GM23338 (cell line): ENCODE measurements around the gene NPR2. TPM values are rescaled to one million over a fixed set of nuclear protein-coding genes. Genes with fewer than 3 reads are reported as not detected.

ENCODE experiments used
- CREB1 ChIP-seq: fragments of 250-450 bp; sonication (Bioruptor Pico); IDR thresholded peaks from 2 replicates; pipeline ENCODE4 v1.5.0; 2020; ENCODE audit warnings: low read depth, mild to moderate bottlenecking, moderate library complexity
- EZH2phosphoT487 ChIP-seq: fragments of 200-600 bp; sonication (generic); IDR thresholded peaks from one replicate; pipeline ENCODE4 v1.8.1; 2018; ENCODE audit warnings: antibody characterized with exemption; ENCODE audit not compliant: unreplicated experiment
- NANOG ChIP-seq: IDR thresholded peaks from 2 replicates; pipeline ENCODE4 v1.6.1; 2016; ENCODE audit warnings: antibody characterized with exemption, borderline replicate concordance
- POLR2AphosphoS5 ChIP-seq: IDR thresholded peaks from 2 replicates; pipeline ENCODE4 v1.6.1; 2016; ENCODE audit warnings: antibody characterized with exemption, low read depth
- REST ChIP-seq: IDR thresholded peaks from one replicate; pipeline ENCODE4 v1.6.1; 2018; ENCODE audit warnings: antibody characterized with exemption; ENCODE audit not compliant: unreplicated experiment
- ZNF462 ChIP-seq: fragments of 250-450 bp; sonication (Bioruptor Pico); IDR thresholded peaks from 2 replicates; pipeline ENCODE4 v1.5.0; 2020; ENCODE audit warnings: mild to moderate bottlenecking, moderate library complexity
- polyA plus RNA-seq: library from polyadenylated mRNA; unstranded; fragments of >200 nt; fragmentation: Nextera tagmentation; extraction: Ambion mirVana; gene quantifications from 2 replicates; pipeline ENCODE4 v1.2.1, GENCODE V29; 2016
- total RNA-seq: library from RNA; depleted of rRNA; stranded (reverse); fragments of >200 nt; shearing (Covaris generic); gene quantifications from 2 replicates; pipeline ENCODE4 v1.2.3, GENCODE V29; 2014

Gene NPR2
- total and polyA plus RNA-seq, 2 experiments from 2014 or later: 9.0 to 14.4 TPM

GRCh38 chr9:35839926-35840325 lies 48.5 kb downstream of the NPR2 start (continued):
- no peak for TF ChIP-seq ZNF462
- no peak for TF ChIP-seq NANOG
- no peak for TF ChIP-seq REST
- no peak for TF ChIP-seq CREB1 (CRISPR knock-in tag)
- no peak for TF ChIP-seq EZH2phosphoT487
- TF ChIP-seq POLR2AphosphoS5: no peak
